HG03457 (cell line): Measurements from ENCODE around the gene ARAP2.

Source experiments
- ATAC-seq: cut with Tn5 transposase; IDR thresholded peaks from one replicate; pipeline ENCODE4 v1.9.1; 2021; ENCODE audit warnings: moderate number of reproducible peaks; ENCODE audit not compliant: unreplicated experiment

ARAP2 gene

DNA sequence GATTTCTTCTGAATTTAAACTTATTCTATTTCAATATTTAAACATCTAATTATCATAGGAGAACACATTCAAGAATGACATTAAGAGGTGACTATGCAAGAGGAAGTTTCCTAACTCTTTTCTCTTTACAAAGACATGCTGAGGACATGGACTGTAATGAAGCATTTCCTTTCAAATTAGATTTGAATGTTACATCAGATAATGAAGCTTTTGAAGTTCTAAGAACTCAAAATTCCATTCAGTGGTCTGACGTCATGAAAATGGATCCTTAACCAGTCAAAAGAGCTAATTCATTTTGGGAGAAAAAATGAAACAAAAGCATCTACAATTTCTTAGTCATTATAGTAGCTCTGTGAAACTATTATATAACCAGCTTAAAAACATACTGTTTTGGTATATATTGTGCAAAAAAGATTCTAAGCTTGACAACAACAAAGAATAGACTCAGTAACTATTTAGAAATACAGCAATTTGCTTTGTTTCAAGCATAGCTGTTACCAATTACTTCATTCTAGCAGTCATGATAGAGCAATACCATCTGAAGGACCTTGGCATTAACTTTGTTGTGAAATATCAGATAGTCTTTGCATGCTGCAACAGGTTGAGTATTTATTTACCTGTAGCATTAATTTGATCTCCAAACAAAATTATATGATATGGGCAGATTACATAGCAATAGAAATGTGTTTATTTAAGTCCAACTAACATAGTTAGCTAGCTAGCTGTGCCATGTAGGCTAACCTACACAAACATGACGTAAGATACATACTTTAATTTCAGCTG is 23.4 kb upstream of the ARAP2 start:
- no peak for ATAC-seq

DNA sequence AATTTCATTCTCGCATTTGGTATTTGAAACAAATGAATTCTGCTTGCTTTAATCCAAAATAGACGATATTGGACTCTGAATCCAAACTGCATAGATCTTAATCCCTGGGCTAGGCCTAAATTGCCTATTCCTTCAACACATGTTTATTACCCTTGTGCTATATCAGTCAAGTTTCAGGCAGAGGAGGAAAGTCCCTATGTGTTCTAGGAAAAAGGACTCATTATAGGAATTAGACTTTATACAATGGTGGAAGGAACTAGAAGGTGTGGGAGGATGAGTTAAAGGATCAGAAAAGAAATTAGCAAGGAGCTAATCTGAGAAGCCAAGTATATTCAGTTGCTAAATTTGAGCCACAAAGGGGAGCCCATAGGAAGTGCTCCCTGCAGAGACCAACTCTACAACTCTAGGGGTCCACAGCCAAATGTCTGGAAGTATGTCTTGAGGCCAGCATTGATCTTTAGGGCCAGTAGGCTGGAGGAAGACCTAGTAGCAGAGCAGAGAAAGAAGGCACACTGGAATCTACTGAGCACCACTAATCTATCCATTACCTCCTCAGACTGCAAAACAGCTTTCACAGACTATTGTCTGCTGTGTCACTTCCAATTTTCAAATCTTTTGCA is 20.0 kb upstream of the ARAP2 start:
- no peak for ATAC-seq

DNA sequence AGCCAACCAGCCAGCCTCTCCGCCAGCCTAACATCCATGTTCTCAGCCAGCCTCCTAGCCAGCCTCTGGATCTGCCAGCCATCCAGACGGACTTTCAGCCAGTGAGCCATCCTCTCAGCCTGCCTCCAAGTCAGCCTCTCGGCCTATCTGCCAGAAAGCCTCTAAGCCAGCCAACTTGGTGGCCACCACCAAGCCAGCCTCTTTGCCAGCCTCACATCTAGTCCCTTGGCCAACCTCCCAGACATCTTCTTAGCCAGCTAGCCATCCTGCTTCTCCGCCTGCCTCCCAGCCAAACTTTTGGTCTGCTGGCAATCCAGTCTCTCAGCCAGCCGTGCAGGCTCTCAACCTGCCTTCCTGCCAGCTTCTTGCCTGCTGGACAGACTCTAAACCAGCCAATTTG is 16.4 kb upstream of the ARAP2 start:
- ATAC-seq = no peak

DNA sequence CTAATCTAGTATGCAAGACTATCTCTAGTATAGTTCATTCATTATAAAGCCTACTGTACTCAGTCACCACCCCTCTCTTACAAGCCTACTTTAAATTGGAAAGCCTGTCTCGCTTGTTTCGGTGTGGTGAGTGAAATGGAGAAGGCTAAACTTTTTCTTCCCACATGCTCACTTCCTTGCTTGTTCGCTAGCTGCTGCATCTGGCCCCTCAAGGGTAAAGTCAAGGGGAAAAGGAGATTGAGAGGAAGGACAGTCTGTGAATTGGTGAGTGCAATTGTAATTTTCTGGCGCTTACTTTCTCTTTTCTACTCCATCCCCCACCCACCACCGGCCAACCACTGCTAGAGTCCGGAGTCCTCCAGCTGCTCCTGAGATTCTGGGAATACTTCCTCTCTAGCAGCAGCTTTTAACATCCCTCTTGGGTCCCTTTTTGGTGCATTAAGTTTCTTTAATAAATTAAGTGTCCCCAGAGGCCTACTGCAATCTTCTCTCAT is 12.1 kb upstream of the ARAP2 start:
- peak; percentile 42 for ATAC-seq

DNA sequence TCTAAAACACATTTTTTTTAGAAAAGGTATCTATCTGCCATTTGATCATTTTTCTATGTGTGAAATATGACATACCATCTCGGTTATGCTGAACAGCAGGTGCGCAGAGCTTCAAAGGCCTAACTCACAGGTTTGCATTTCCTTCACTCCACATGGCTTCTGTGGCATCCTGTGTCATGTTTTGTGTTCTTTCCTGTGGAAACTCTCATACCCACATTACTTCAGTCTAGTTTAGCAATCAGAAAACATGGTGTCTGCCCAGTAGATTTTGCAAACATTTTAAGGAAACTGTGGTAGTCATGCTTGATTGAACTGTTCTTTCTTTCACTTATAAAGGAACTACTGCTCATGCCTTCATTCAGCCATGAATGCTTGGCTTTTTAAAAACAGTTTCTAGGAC is 11.3 kb upstream of the ARAP2 start:
- peak; percentile 83 for ATAC-seq

DNA sequence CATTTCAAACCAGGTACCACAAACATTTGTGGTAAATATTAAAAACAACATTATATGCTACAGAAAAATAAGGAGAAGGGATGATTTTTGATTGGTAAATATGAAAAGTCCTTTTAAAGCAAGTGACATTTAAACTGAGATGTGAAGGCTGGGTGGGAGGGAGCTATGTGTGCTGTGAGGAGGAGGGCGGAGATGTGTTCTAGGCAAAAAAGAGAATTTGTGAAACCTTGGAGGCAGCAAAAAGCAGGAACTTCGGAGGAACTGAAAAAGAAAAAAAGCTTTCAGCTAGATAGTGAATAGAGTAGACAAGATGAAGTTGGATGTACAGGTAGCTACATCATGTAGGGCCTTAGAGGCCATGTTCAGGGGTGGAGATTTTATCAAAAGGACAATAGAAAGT is 10.1 kb upstream of the ARAP2 start:
- ATAC-seq = no peak

DNA sequence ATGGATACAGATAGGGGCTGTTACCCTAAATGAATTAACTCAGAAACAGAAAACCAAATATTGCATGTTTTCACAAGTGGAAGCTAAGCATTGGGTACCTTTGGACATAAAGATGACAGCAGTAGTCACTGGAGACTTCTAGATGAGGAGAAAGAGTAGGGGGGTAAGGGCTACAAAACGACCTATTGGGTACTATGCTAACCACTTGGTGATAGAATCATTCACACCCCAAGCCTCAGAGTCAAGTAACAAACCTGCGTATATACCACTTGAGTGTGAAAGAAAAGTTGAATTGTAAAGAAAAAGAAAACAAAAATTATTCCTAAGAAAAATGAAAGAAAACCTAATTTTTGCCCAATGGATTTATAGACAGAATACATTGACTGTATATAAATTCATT is 7.7 kb upstream of the ARAP2 start:
- no peak for ATAC-seq

DNA sequence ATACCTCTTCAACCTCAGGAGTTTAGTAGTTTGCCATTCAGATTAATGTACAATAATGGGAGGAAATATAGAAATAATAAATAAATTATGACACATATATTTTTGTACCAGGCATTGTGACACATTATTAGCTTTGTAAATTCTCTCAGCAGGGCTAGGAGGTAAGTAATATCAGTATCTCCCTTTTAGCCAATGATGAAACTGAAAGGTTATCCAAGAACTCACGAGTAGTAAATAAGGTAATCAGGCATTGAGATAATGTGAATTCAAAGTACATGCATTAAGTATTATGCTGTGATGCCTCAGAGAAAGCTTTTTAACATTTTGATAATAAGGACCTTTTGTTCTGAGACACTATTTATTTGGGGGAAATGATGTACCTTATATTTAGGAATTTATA is 5.3 kb upstream of the ARAP2 start:
- ATAC-seq = no peak

DNA sequence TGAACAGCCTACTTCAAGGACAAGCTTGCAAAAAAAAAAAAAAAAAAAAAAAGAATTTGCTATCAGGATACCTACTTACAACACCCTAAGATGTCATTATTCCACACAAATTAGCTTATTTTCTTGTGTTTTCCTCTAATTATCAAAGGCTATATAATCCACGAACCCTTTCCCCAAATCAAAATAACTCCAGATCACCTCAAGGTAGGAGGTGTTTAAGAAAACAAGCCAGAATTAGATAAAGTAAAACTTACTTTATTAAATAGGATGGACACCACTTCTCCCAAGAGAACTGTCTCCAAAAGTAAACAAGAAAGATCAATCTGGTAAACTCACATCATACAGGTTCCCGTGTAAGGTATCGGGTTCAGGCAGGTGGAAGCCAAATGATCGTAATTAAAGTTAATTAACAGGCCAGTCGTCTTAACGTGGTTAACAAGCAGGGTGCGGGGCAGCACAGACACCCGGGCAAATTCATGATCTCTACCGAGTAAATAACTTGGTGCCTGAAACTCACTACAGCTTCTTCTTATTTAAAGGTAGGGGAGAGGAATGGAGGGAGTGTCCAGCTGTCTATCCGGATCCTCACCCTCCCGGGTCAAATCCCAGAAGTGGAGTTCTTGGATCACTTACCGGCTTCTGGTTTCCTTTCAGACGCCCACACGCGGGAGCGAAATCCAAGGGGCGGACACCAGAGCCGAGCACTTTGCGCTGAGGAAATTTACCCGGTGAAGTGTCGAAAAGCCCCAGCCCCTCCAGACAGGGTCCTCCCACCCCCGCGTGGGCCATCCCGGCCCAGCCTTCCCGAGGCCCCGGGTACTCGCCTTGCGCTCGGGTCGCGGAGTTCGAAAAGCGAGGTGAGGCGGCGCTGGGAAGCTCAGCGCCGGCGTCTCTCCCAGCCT is 708 bp downstream of the ARAP2 start:
- no peak for ATAC-seq

DNA sequence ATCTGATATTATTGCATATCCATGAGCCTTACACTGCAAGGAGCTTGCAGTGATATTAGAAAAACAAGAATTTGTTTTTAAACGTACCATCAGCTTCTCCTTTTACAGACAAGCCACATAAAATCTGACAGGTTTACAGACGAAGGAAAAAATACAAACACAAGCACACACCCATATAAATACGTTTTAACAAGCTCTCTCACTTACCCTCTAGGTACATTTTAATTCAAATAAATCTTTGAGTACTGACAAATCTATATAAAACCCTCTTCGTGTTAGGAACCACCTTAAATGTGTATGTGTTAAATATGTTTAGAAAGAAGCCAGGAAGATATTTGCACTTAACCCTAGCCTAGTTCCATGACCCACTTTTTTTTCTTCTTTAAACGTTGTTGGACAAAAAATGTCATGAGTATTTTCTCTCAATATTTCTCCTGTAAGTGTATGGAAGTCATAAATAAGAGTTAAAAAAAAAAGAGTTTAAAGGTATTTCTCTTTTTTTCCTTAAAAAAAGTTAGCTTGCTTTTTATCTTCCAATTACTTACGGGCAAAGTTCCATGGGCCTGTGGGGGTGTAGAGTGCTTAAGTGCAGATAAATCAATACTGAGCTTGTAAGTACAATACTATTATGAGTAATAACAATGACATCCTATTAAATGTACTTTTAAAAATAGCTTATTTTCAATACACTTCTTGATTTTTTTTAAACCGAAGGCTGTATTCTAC is 1.5 kb downstream of the ARAP2 start:
- no peak for ATAC-seq

DNA sequence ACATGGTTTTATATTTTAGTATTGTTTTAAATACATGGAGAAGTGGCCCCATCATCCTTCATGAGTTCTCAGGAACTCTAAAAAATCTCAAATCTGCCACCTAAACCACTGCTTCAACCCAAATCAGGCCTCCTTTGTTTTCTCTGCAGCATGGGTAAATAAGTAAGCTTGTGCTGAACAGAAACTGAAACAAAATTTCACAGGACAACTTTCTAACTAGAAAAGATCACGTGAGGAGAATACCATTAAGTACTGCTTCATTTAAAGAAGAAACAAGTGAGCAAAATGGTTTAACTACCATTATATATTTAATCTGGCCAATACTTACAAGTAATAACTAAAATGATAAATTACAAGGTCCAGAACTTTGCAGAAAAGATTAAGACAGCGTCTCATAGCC is 2.5 kb downstream of the ARAP2 start:
- ATAC-seq = peak; percentile 50

DNA sequence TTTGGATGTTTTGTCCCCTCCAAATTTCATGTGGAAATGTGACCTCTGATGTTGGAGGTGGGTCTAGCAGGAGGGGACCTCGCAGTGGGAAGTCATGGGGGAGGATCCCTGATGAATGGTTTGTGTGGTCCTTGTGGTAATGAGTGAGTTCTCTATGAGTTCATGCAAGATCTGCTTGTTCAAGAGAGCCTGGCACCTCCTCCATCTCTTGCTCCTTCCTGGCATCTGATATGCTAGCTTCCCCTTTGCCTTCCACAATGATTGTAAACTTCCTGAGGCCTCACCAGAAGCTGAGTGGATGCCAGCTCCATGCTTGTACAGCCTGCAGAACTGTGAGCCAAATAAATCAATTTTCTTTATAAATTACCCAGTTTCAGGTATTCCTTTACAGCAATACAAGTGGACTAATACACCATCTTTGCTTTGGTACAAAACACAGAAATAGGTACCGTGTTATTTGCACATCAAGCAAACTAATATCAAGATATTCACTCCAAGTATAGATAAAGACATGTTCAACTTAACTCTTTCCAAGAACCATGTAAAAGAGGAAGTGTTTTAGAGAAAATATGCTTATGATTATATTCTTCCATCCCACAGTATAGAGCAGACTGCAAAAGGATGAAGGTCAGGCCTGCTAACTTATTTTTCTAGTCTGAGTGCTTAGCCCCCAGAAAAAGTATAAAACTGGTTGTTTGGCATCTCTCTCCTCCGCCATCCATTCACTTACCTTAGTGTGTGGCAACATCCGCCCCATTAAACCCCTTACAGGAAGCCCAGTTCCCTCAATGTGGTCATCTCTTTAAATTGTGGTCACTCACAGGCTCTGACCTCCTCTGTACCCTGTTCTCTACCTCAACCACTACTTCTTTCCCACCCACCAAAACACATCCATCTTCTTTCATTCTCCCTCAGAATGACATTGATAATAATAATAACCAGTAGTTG is 6.7 kb downstream of the ARAP2 start:
- no peak for ATAC-seq

DNA sequence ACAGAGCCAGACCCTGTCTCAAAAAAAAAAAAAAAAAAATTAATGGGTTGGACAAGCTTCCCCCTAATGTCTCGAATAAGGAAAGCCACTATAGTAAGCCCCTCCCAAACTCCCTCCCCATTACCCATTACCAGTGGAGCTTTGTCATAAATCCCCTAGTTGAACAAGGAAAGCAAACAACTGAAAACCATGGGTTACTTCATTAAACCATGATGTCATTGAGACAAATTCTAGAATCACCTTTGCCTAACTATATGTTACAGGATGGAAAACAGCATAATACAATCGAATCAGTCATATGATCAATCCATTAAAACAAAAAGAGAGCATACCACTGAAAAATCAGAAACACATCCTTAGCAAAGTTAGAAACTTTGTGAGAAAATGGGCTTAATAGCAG is 8.2 kb downstream of the ARAP2 start:
- no peak for ATAC-seq

DNA sequence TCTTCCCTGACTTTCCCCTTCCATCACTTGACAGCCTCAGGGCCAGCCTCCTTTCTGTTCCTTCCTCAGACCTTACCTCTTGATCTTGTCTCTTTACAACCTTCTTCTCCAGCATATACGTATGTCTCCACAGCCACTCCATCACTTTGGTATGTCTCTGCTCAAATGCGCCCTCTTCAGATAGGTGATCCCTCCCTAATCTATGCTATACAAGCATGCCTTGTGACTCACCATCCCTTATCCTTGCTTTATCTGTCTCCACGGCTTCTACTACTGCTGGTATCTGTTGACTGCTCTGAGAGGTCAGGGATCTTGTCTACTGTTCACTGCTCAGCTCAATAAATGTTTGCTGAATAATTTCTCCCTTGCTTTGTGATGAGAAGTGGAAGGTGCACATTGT is 9.0 kb downstream of the ARAP2 start:
- ATAC-seq = no peak

DNA sequence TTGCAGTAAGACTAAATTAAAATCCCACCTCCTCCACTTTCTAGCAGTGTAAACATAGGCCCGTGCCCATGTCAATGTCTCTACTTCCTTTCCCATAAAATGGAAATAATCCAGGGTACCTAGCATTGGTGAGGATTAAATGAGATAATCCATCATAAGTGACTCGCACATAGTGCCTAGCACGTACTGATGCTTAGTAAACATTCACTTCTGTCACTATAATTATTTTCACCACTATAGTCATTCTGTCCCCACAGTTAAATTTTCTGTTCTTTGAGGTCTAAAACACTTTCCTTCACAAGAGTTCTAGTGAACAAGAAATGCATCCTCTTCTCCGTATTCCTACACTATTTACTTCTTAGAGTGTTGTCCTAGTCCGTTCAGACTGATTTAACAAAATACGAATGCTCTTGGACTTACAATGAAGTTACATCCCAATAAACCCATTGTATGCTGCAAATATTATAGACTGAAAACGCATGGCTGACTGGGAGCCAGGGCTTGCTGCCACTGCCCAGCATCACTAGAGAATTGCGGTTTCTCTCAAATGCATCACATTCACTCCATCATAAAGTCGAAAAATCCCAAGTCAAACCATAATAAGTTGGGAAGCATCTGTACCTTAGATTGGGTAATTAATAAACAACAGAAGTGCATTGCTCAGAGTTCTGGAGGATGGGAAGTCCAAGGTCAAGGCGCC is 10.6 kb downstream of the ARAP2 start:
- ATAC-seq = no peak

DNA sequence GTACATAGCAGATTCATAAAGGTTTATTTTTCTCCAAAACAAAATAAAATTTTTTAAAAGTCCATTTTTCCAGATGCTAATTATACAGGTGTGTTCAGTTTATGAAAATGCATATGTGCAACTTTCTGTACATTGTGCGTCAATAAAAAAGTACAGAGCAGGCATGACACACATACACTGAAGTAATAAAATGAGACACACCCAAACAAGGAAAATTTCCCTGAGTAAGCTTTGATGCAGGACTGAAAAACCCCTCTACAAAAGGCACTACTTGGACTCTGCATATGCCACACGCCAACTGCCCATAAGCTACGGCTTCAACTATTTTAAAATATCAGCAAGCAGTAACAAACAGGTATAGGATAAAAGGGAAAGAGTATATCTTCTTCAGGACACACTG is 13.8 kb downstream of the ARAP2 start:
- ATAC-seq = no peak

DNA sequence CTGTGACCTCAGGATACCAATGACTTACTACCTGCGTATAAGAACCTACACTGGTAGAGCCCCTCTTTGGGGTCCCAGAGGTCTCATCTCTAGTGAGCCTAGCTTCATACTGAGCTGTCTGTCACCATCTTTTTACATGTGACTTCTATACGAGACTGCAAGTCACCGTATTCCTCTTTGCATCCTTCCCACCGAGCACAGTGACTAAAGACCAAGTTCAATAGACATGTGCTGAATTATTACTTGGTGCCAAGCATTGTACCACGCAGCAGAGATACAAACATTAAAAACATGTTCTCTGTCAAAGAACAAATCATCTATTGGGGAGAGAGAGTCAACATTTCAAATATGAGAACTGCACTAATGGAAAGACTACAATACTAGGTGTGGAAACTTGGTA is 16.4 kb downstream of the ARAP2 start:
- no peak for ATAC-seq

DNA sequence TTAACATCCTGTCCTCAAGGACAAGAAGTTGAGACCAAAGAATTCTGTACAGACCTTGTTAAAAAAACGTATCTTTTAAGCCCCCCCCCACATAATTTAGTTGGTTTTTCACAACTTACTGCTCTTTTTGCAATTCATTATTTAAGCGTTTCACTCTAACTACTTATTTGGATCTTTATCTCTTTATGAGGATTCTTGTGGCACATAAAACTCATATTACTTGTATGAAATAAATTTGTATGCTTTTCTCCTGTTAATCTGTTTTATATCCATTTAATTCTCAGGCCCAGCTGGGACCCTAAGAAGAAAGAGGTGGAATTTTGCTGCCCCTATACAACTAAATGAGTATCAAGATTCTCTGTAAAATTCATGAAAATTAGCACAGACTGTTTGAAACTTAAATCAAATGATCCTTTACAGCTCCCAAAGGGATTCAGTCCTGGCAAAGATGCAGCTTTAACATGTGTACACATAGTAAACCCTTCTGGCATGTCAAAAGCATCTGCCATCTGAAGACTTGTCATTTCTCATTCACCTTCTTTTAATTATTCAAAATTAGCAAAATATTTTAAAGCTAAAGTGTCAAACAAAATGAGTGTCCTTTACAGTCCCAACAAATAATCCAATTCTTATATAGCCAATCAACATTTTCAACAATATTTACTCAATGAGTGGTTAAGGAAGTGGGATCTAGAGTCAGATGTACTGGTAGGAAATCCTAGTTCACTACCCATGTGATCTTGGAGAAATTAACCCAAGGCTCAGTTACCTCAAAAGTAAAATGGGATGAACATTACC is 17.7 kb downstream of the ARAP2 start:
- no peak for ATAC-seq
